ENCODE results near the gene NHS. TPM values are rescaled to one million over a fixed set of nuclear protein-coding genes. Genes with fewer than 3 reads are reported as not detected.

Gene NHS
- total RNA-seq, 1 donor from 2014 or later = 14.9 TPM

GRCh38 chrX:17606231-17606630 is 231.2 kb downstream of the NHS start:
- Mint-ChIP-seq H3K9me3 (ENCODE audit: low read depth) (no peaks in the 10 kb centered on the region), H3K36me3 (ENCODE audit: low read depth) (no peaks in the 10 kb centered on the region), H3K4me1 (ENCODE audit: low read depth) (peaks cover 51% of the 10 kb centered on the region), H3K27ac (ENCODE audit: unreplicated experiment) (no peak overlapping the region), H3K4me3 (ENCODE audit: unreplicated experiment) (no peak overlapping the region), H3K27me3 (ENCODE audit: low read depth) (no peaks in the 10 kb centered on the region)
- no peak for DNase-seq (ENCODE audit: low spot score)
- TF ChIP-seq, protein P1, sequence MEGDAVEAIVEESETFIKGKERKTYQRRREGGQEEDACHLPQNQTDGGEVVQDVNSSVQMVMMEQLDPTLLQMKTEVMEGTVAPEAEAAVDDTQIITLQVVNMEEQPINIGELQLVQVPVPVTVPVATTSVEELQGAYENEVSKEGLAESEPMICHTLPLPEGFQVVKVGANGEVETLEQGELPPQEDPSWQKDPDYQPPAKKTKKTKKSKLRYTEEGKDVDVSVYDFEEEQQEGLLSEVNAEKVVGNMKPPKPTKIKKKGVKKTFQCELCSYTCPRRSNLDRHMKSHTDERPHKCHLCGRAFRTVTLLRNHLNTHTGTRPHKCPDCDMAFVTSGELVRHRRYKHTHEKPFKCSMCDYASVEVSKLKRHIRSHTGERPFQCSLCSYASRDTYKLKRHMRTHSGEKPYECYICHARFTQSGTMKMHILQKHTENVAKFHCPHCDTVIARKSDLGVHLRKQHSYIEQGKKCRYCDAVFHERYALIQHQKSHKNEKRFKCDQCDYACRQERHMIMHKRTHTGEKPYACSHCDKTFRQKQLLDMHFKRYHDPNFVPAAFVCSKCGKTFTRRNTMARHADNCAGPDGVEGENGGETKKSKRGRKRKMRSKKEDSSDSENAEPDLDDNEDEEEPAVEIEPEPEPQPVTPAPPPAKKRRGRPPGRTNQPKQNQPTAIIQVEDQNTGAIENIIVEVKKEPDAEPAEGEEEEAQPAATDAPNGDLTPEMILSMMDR (IDR thresholded peaks at IDR 0.05) = no peak

DNA sequence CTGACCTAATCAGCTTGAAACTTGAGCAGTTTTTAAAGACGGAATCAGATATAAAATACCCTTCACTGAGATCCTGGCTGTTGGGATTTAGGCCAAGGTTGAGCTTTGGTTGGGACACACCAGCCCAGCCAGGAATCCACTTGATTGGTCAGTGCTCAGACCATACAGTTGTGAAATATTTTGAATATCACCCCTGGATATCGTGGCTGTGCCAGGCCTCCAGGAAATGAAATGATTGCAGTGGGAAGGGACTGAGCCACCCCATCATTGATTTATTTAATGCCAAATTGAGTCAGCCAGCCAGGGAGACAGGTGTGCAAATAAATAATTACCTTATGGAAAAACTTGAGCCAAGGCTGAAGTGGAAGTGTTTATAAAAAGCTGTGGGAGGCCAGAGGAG is 233.9 kb downstream of the NHS start:
- no peaks in the 10 kb centered on the region for H3K36me3 Mint-ChIP-seq (ENCODE audit: low read depth)
- H3K9me3 Mint-ChIP-seq (ENCODE audit: low read depth) = no peaks in the 10 kb centered on the region
- H3K4me3 Mint-ChIP-seq (ENCODE audit: unreplicated experiment) = no peak overlapping the region
- no peak for DNase-seq (ENCODE audit: low spot score)
- H3K27ac Mint-ChIP-seq (ENCODE audit: unreplicated experiment) = no peak overlapping the region
- peaks cover 37% of the 10 kb centered on the region for H3K4me1 Mint-ChIP-seq (ENCODE audit: low read depth)
- H3K27me3 Mint-ChIP-seq (ENCODE audit: low read depth) = no peaks in the 10 kb centered on the region
- TF ChIP-seq, protein P1 (IDR thresholded peaks at IDR 0.05) = no peak

DNA sequence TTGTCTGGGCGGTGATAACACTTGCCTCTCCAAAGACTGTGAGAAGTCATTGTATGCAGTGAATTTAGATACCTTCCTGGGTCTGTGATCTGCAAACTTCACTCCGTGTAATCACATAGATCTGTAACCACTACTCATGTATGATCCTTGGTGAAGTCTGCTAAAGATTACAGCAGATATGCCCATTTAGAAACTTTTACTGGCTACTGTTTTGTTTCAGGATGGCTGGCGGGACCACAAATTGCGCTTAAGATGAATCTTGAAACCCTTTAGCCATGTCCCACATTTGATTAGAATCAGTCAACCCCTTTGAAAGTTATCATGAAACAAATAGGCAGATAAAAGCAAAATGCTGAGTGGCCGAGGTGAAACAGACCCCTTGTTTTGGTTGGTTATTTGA is 235.8 kb downstream of the NHS start:
- Mint-ChIP-seq H3K4me3 (ENCODE audit: unreplicated experiment) (no peak overlapping the region), H3K27me3 (ENCODE audit: low read depth) (no peaks in the 10 kb centered on the region), H3K36me3 (ENCODE audit: low read depth) (no peaks in the 10 kb centered on the region), H3K4me1 (ENCODE audit: low read depth) (peaks cover 40% of the 10 kb centered on the region), H3K9me3 (ENCODE audit: low read depth) (no peaks in the 10 kb centered on the region), H3K27ac (ENCODE audit: unreplicated experiment) (no peak overlapping the region)
- TF ChIP-seq, protein P1 (IDR thresholded peaks at IDR 0.05) = no peak
- DNase-seq (ENCODE audit: low spot score) = no peak

DNA sequence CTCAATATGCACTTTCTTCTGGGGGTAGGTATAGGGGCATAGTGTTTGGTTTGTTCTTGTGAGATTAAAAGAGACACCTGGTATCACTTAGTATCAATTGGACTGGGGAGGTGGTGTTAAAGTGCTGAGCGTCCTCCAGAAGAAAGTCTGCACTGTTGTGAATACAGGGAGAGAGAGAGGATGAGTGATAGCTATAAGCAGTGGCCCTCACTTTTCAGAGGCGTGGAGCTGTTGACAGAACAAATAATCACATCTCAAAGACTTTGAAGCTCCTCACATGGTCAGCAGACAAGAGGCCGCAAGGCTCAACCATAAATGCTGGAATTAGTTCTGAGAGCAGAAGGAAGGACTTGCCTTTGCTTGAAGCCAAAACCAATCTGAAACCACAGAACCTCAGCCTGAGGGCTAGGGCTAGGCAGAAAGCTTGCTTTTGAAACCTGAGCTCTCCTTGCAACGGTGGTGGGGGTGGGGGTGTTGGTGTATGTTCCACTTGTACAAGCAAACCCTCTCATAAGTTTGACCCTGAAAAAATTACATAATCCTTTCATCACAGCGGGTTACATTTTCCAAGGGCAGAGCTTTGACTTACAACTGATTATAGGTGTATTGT is 239.1 kb downstream of the NHS start:
- no peak overlapping the region for H3K4me3 Mint-ChIP-seq (ENCODE audit: unreplicated experiment)
- no peaks in the 10 kb centered on the region for H3K36me3 Mint-ChIP-seq (ENCODE audit: low read depth)
- no peak for DNase-seq (ENCODE audit: low spot score)
- peaks cover 4% of the 10 kb centered on the region for H3K9me3 Mint-ChIP-seq (ENCODE audit: low read depth)
- TF ChIP-seq, protein P1 (IDR thresholded peaks at IDR 0.05) = no peak
- no peaks in the 10 kb centered on the region for H3K27me3 Mint-ChIP-seq (ENCODE audit: low read depth)
- peaks cover 28% of the 10 kb centered on the region for H3K4me1 Mint-ChIP-seq (ENCODE audit: low read depth)
- H3K27ac Mint-ChIP-seq (ENCODE audit: unreplicated experiment) = no peak overlapping the region

DNA sequence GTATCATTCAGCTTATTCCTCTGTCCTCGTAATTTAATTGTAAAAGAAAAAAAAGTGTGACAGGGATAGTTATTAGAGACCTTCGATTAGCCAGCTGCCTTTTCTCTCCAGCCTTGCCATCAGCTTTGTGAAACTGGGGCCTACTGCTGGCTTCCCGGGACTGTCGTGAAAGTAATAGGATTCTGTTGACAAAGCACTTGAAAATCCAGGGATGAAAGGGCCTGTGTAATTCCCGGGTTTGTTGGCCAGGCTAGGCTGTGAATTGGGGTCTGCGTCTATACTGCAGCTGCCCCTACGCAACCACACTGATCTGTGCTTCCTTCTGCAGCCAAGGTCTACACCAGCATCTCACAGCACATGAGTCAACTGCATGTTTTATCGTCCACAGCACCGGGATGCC is 241.9 kb downstream of the NHS start:
- Mint-ChIP-seq H3K36me3 (ENCODE audit: low read depth) (no peaks in the 10 kb centered on the region), H3K4me3 (ENCODE audit: unreplicated experiment) (no peak overlapping the region), H3K27ac (ENCODE audit: unreplicated experiment) (no peak overlapping the region), H3K27me3 (ENCODE audit: low read depth) (no peaks in the 10 kb centered on the region), H3K9me3 (ENCODE audit: low read depth) (peaks cover 7% of the 10 kb centered on the region), H3K4me1 (ENCODE audit: low read depth) (peaks cover 20% of the 10 kb centered on the region)
- TF ChIP-seq, protein P1 (IDR thresholded peaks at IDR 0.05) = no peak
- no peak for DNase-seq (ENCODE audit: low spot score)
